Hepatocyte (in vitro differentiated cells): Measurements from ENCODE around the gene ATP6V0E1.

ENCODE experiments used
- CTCF ChIP-seq: fragments of 200-600 bp; sonication (generic); IDR thresholded peaks from 2 replicates; pipeline ENCODE4 v1.5.1; 2016; ENCODE audit warnings: antibody characterized with exemption, mild to moderate bottlenecking; ENCODE audit not compliant: poor library complexity
- EZH2 ChIP-seq: fragments of 200-600 bp; sonication (generic); IDR thresholded peaks from 2 replicates; pipeline ENCODE4 v1.6.1; 2016; ENCODE audit warnings: antibody characterized with exemption, mild to moderate bottlenecking, borderline replicate concordance
- EZH2phosphoT487 ChIP-seq: fragments of 200-600 bp; sonication (generic); IDR thresholded peaks from one replicate; pipeline ENCODE4 v1.6.1; 2018; ENCODE audit warnings: antibody characterized with exemption, mild to moderate bottlenecking, low read depth, moderate library complexity; ENCODE audit not compliant: unreplicated experiment, severe bottlenecking

- TF ChIP-seq EZH2phosphoT487, result no peak
- no peak for TF ChIP-seq CTCF
- TF ChIP-seq EZH2, result no peak
Measured at GRCh38 chr5:173004447-173004846, 20.9 kb downstream of the ATP6V0E1 start.
